ENCODE results near the gene ST6GAL2.
A peak's percentile ranks its signal among the peaks of the same experiment; 100 is the strongest.

The ST6GAL2 gene

GRCh38 chr2:106885971-106886915, at the start of gene ST6GAL2:
Gene ST6GAL2 (minus strand): TSS chr2:106886167. CDS start chr2:106843977, 42,190 bp downstream.
- peak; percentile 66 for DNase-seq (ENCODE audit: low read depth, low spot score)

- DNase-seq (ENCODE audit: low read depth, low spot score), result no peak
Observed at GRCh38 chr2:106932644-106933043, 46.7 kb upstream of the ST6GAL2 start.

GRCh38 chr2:106931717-106932335, 45.9 kb upstream of the ST6GAL2 start:
- DNase-seq (ENCODE audit: low read depth, low spot score), result no peak

GRCh38 chr2:106921451-106921850, 35.5 kb upstream of the ST6GAL2 start:
- DNase-seq (ENCODE audit: low read depth, low spot score), result no peak

GRCh38 chr2:106919012-106919411, 33.0 kb upstream of the ST6GAL2 start:
- DNase-seq (ENCODE audit: low read depth, low spot score), result no peak

GRCh38 chr2:106904242-106904641, 18.3 kb upstream of the ST6GAL2 start:
- no peak for DNase-seq (ENCODE audit: low read depth, low spot score)

GRCh38 chr2:106899786-106900530, 14.0 kb upstream of the ST6GAL2 start:
- DNase-seq (ENCODE audit: low read depth, low spot score), result no peak

GRCh38 chr2:106894545-106894944, 8.6 kb upstream of the ST6GAL2 start:
- DNase-seq (ENCODE audit: low read depth, low spot score), result no peak

GRCh38 chr2:106892048-106892447, 6.1 kb upstream of the ST6GAL2 start:
- DNase-seq (ENCODE audit: low read depth, low spot score), result no peak

- no peak for DNase-seq (ENCODE audit: low read depth, low spot score)
Observed at GRCh38 chr2:106890606-106891005, 4.6 kb upstream of the ST6GAL2 start.

GRCh38 chr2:106886916-106887758, 1.2 kb upstream of the ST6GAL2 start:
- DNase-seq (ENCODE audit: low read depth, low spot score), result peak; percentile 72

GRCh38 chr2:106885329-106885728, 638 bp downstream of the ST6GAL2 start:
- DNase-seq (ENCODE audit: low read depth, low spot score), result peak; percentile 51

GRCh38 chr2:106882673-106883072, 3.3 kb downstream of the ST6GAL2 start:
- no peak for DNase-seq (ENCODE audit: low read depth, low spot score)

- no peak for DNase-seq (ENCODE audit: low read depth, low spot score)
Observed at GRCh38 chr2:106878206-106878605, 7.8 kb downstream of the ST6GAL2 start.

- no peak for DNase-seq (ENCODE audit: low read depth, low spot score)
Observed at GRCh38 chr2:106876699-106877098, 9.3 kb downstream of the ST6GAL2 start.

GRCh38 chr2:106869512-106870275, 16.3 kb downstream of the ST6GAL2 start:
- DNase-seq (ENCODE audit: low read depth, low spot score), result no peak

GRCh38 chr2:106868275-106868674, 17.7 kb downstream of the ST6GAL2 start:
- no peak for DNase-seq (ENCODE audit: low read depth, low spot score)

- no peak for DNase-seq (ENCODE audit: low read depth, low spot score)
Observed at GRCh38 chr2:106867196-106867953, 18.6 kb downstream of the ST6GAL2 start.

GRCh38 chr2:106866641-106867040, 19.3 kb downstream of the ST6GAL2 start:
- no peak for DNase-seq (ENCODE audit: low read depth, low spot score)

- no peak for DNase-seq (ENCODE audit: low read depth, low spot score)
Observed at GRCh38 chr2:106864051-106864450, 21.9 kb downstream of the ST6GAL2 start.

Measured in astrocyte of the hippocampus (primary cell).